ENCODE data around the gene CNOT3. TPM values are rescaled to one million over a fixed set of nuclear protein-coding genes. Genes with fewer than 3 reads are reported as not detected.

CNOT3 gene
- total and polyA plus RNA-seq, 9 of the 15 experiments (the other 6 are each of a cell fraction or from before 2014, with no cell fraction given), result 0.27 to 60.4 (median 9.9) TPM

DNA sequence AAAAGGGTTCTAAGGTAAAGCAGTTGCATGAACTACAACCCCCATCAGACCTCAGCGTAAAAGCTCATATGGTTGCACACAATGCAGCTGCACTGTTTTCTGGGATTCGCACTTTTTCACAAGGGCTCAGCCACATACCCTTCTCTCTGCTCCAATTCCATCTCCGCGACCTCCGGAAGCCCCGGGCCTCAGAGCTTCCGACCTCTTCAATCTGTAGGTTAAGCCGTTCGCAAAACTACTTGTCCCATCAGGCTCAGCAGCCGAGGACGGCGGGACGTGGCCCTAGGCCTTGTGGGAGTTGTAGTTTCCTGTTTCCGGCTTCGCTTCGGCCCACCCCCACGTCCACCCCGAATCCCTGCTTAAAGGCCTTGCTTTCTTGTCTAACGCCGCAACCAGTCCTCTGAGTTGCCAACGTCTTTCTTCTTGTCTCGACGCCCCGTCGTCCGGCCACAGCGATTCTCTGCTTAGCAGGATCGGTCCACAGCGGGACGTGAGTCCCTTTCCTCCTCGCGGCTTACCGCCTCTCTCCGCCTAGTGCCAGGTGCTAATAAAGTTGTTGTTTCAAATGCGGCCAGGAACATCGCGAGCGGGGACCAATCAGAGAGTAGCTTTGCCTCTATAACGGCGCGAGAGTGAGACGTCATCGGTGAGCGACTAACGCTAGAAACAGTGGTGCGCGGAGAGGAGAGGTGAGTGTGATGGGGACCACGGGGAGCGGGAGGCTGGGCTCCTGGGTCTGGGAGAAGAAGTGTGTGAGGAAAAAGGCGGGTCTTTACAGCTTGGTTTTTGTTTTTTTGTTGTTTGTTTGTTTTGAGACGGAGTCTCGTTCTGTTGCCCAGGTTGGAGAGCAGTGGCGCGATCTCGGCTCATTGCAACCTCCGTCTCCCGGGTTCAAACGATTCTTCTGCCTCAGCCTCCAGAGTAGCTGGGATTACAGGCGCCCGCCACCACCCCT lies 22.2 kb upstream of the CNOT3 start, which contains the start of the genes PRPF31 and TFPT (continued):
- TF ChIP-seq ZNF165 (CRISPR knock-in tag; IDR thresholded peaks at IDR 0.05; ENCODE audit: borderline replicate concordance), result peak; percentile 65; the same call in 1 of the 2 replicates
- no peak for TF ChIP-seq RHOXF2B (CRISPR knock-in tag; conservative IDR thresholded peaks at IDR 0.05)
- TF ChIP-seq THRAP3 (IDR thresholded peaks at IDR 0.05; ENCODE audit: borderline replicate concordance), result no peak
- TF ChIP-seq CTBP1 (IDR thresholded peaks at IDR 0.05; ENCODE audit: borderline replicate concordance), result peak; percentile 54; the same call in 1 of the 2 replicates
- 0 out of 2 replicates have a peak, but pooled peaks have one; percentile 23 for TF ChIP-seq FOXM1 (IDR thresholded peaks at IDR 0.05; ENCODE audit: low read depth)
- no peak for TF ChIP-seq FOXM1 (CRISPR knock-in tag; IDR thresholded peaks at IDR 0.05; ENCODE audit: low read depth)
- TF ChIP-seq POLR3G (IDR thresholded peaks at IDR 0.05; ENCODE audit: extremely low read depth, insufficient read length, insufficient replicate concordance), result no peak
- TF ChIP-seq HNRNPL (IDR thresholded peaks at IDR 0.05; ENCODE audit: low read depth, low read length), result no peak
- peak; percentile 98 for TF ChIP-seq DIDO1 (tag; IDR thresholded peaks at IDR 0.05; ENCODE audit: low read depth)
- no peak for TF ChIP-seq NR3C1 (CRISPR knock-in tag; IDR thresholded peaks at IDR 0.05)
- TF ChIP-seq, protein P1, sequence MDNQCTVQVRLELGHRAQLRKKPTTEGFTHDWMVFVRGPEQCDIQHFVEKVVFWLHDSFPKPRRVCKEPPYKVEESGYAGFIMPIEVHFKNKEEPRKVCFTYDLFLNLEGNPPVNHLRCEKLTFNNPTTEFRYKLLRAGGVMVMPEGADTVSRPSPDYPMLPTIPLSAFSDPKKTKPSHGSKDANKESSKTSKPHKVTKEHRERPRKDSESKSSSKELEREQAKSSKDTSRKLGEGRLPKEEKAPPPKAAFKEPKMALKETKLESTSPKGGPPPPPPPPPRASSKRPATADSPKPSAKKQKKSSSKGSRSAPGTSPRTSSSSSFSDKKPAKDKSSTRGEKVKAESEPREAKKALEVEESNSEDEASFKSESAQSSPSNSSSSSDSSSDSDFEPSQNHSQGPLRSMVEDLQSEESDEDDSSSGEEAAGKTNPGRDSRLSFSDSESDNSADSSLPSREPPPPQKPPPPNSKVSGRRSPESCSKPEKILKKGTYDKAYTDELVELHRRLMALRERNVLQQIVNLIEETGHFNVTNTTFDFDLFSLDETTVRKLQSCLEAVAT (IDR thresholded peaks at IDR 0.05), result peak; percentile 42 to 99; a peak in 3 of 4 replicates
- TF ChIP-seq FOXA1 (IDR thresholded peaks at IDR 0.05; ENCODE audit: borderline replicate concordance), result no peak
- peak; percentile 94 for TF ChIP-seq NBN (IDR thresholded peaks at IDR 0.05; ENCODE audit: low read depth)
- TF ChIP-seq JUN (IDR thresholded peaks at IDR 0.05; ENCODE audit: borderline replicate concordance, low read depth, low read length), result peak; percentile 51; the same call in 1 of the 2 replicates
- TF ChIP-seq JUN (CRISPR knock-in tag; IDR thresholded peaks at IDR 0.05; ENCODE audit: borderline replicate concordance), result no peak
- TF ChIP-seq STAT6 (CRISPR knock-in tag; IDR thresholded peaks at IDR 0.05), result peak; percentile 94; the same call in 1 of the 2 replicates
- TF ChIP-seq C11orf30 (IDR thresholded peaks at IDR 0.05; ENCODE audit: low read depth), result peak; percentile 100
- peak; percentile 86 for TF ChIP-seq HCFC1 (IDR thresholded peaks at IDR 0.05; ENCODE audit: low read depth, low read length)
- no peak for TF ChIP-seq RUNX1 (IDR thresholded peaks at IDR 0.05; ENCODE audit: low read depth)
- no peak for TF ChIP-seq BRCA1 (IDR thresholded peaks at IDR 0.05)
- no peak for TF ChIP-seq BRCA1 (CRISPR knock-in tag; IDR thresholded peaks at IDR 0.05)
- no peak for TF ChIP-seq ZNF551 (CRISPR knock-in tag; IDR thresholded peaks at IDR 0.05)
- TF ChIP-seq MEF2D (tag; conservative IDR thresholded peaks at IDR 0.05; ENCODE audit: low read depth), result no peak; the same call in 1 of the 2 replicates
- no peak for TF ChIP-seq GATAD2B (IDR thresholded peaks at IDR 0.05; ENCODE audit: borderline replicate concordance)
- TF ChIP-seq DPF2 (IDR thresholded peaks at IDR 0.05), result 0 out of 2 replicates have a peak, but pooled peaks have one; percentile 41
- peak; percentile 98 for TF ChIP-seq CREB1 (IDR thresholded peaks at IDR 0.05)
- TF ChIP-seq CREB1 (CRISPR knock-in tag; IDR thresholded peaks at IDR 0.05), result peak; percentile 100

All from K562 (cell line).